ENCODE data around the gene LSM14A. TPM values are rescaled to one million over a fixed set of nuclear protein-coding genes. Genes with fewer than 3 reads are reported as not detected.

LSM14A gene
- total RNA-seq, 2 donors from 2014 or later = 145 to 189 TPM

GRCh38 chr19:34269489-34269888 is 97.2 kb downstream of the LSM14A start:
- Histone ChIP-seq H3K4me1 (replicated peaks) (no peaks in the 10 kb centered on the region), H3K36me3 (no peaks in the 10 kb centered on the region), H3K4me3 (no peak overlapping the region), H3K9me3 (no peaks in the 10 kb centered on the region), H3K27ac (peak overlapping the region in 1 of 2 donors; percentile 52), H3K27me3 (replicated peaks; ENCODE audit: insufficient read depth) (no peaks in the 10 kb centered on the region)
- DNase-seq (ENCODE audit: low spot score) = no peak
- intact Hi-C loops (cut with DNase I) = no loop called here
- no peak for TF ChIP-seq POLR2A (IDR thresholded peaks at IDR 0.05)
- no peak for TF ChIP-seq CTCF (IDR thresholded peaks at IDR 0.05)
- TF ChIP-seq POLR2AphosphoS5 (IDR thresholded peaks at IDR 0.05) = no peak
- WGBS = 74% methylated on average over 2 of the region's 2 CpGs

GRCh38 chr19:34269968-34270621 is 97.8 kb downstream of the LSM14A start:
- intact Hi-C loops (cut with DNase I) = no loop called here
- Histone ChIP-seq H3K27me3 (replicated peaks; ENCODE audit: insufficient read depth) (no peaks in the 10 kb centered on the region), H3K36me3 (no peaks in the 10 kb centered on the region), H3K27ac (peak overlapping the region in 1 of 2 donors; percentile 52), H3K4me3 (no peak overlapping the region), H3K9me3 (no peaks in the 10 kb centered on the region), H3K4me1 (replicated peaks) (no peaks in the 10 kb centered on the region)
- TF ChIP-seq POLR2AphosphoS5 (IDR thresholded peaks at IDR 0.05) (peak; percentile 51), CTCF (IDR thresholded peaks at IDR 0.05) (no peak), POLR2A (IDR thresholded peaks at IDR 0.05) (no peak)
- DNase-seq (ENCODE audit: low spot score) = no peak
- WGBS = 69% methylated on average over 5 of the region's 5 CpGs

GRCh38 chr19:34273121-34273520 is 100.8 kb downstream of the LSM14A start:
- Histone ChIP-seq H3K27ac (no peak overlapping the region), H3K27me3 (replicated peaks; ENCODE audit: insufficient read depth) (no peaks in the 10 kb centered on the region), H3K36me3 (no peaks in the 10 kb centered on the region), H3K9me3 (no peaks in the 10 kb centered on the region), H3K4me1 (replicated peaks) (no peaks in the 10 kb centered on the region), H3K4me3 (no peak overlapping the region)
- no peak for DNase-seq (ENCODE audit: low spot score)
- intact Hi-C loops (cut with DNase I) = no loop called here
- no peak for TF ChIP-seq CTCF (IDR thresholded peaks at IDR 0.05)
- TF ChIP-seq POLR2A (IDR thresholded peaks at IDR 0.05) = no peak
- TF ChIP-seq POLR2AphosphoS5 (IDR thresholded peaks at IDR 0.05) = no peak
- 82% methylated on average over 4 of the region's 4 CpGs for WGBS

GRCh38 chr19:34274284-34274826 is 102.1 kb downstream of the LSM14A start:
- Histone ChIP-seq H3K36me3 (no peaks in the 10 kb centered on the region), H3K9me3 (no peaks in the 10 kb centered on the region), H3K4me1 (replicated peaks) (no peaks in the 10 kb centered on the region), H3K27me3 (replicated peaks; ENCODE audit: insufficient read depth) (no peaks in the 10 kb centered on the region), H3K4me3 (no peak overlapping the region), H3K27ac (no peak overlapping the region)
- 88% methylated on average over 7 of the region's 7 CpGs for WGBS
- DNase-seq (ENCODE audit: low spot score) = no peak
- intact Hi-C loops (cut with DNase I) = no loop called here
- TF ChIP-seq POLR2A (IDR thresholded peaks at IDR 0.05) (no peak), CTCF (IDR thresholded peaks at IDR 0.05) (no peak)

All from prostate gland (tissue), 2 donors.